ENCODE data around the gene TANC1. TPM values are rescaled to one million over a fixed set of nuclear protein-coding genes. Genes with fewer than 3 reads are reported as not detected.
A peak's percentile ranks its signal among the peaks of the same experiment; 100 is the strongest.

TANC1 gene
- total and polyA plus RNA-seq, 2 experiments from 2014 or later, result 22.1 to 34.8 TPM

DNA sequence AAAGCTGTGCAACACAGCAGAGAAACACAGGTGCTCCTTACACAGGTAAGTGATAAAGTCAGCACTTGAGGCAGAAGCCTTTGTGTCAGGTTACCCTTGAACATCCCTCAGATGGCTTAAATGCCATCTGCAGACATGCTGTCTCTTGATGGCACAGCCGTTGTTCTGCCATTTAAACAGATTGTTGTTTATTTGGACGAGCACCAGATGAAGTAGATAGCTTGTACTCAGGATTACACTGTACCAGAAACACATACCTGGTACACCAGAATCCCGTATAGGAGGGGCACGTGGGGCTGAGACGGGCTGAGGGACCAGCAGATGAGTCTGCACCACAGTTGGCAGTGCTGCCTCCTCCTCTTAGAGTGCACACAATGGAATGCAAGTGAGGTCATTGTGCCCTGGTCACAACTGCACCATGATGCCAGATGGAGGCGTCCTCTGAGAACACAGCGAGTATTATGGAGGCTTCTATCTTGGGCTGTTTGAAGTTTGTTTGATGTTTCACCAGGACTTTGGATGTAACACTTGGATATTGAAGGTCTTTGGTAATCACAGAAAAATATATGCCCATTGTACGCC, 143.0 kb downstream of the TANC1 start:
- no peaks in the 10 kb centered on the region for H3K27me3 ChIP-seq
- TF ChIP-seq, protein P1, sequence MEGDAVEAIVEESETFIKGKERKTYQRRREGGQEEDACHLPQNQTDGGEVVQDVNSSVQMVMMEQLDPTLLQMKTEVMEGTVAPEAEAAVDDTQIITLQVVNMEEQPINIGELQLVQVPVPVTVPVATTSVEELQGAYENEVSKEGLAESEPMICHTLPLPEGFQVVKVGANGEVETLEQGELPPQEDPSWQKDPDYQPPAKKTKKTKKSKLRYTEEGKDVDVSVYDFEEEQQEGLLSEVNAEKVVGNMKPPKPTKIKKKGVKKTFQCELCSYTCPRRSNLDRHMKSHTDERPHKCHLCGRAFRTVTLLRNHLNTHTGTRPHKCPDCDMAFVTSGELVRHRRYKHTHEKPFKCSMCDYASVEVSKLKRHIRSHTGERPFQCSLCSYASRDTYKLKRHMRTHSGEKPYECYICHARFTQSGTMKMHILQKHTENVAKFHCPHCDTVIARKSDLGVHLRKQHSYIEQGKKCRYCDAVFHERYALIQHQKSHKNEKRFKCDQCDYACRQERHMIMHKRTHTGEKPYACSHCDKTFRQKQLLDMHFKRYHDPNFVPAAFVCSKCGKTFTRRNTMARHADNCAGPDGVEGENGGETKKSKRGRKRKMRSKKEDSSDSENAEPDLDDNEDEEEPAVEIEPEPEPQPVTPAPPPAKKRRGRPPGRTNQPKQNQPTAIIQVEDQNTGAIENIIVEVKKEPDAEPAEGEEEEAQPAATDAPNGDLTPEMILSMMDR (IDR thresholded peaks at IDR 0.05; ENCODE audit: low read depth, low read length), result no peak
- no peak overlapping the region for H3K4me3 ChIP-seq
- no peaks in the 10 kb centered on the region for H3K9me3 ChIP-seq (ENCODE audit: low read depth)
- no peak for DNase-seq (ENCODE audit: low read depth in 1 of 2, low spot score in 1 of 2)
- H3K36me3 ChIP-seq, result no peaks in the 10 kb centered on the region
- no peak overlapping the region for H3K27ac ChIP-seq
- H3K4me1 ChIP-seq (ENCODE audit: low read depth), result peaks cover 26% of the 10 kb centered on the region

DNA sequence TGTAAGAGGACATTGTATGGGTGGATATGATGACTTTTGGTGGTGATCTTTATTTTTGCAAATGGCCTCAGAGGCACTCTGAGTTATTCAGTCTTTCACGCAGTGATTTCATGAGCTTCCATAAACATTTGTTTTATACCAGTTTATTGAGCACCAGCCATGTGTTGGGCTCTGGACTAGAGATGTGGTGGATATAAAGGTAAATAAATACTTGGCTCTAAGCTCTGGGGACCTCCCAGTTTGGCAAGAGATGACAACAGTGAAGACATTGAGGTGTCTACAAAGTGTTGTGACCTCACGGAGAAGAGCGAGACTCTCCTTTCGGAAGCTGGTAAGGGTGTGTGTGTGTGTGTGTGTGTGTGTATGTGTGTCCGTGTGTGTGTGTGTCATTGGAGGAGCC, 146.4 kb downstream of the TANC1 start:
- DNase-seq (ENCODE audit: low read depth in 1 of 2, low spot score in 1 of 2), result no peak
- no peaks in the 10 kb centered on the region for H3K27me3 ChIP-seq

DNA sequence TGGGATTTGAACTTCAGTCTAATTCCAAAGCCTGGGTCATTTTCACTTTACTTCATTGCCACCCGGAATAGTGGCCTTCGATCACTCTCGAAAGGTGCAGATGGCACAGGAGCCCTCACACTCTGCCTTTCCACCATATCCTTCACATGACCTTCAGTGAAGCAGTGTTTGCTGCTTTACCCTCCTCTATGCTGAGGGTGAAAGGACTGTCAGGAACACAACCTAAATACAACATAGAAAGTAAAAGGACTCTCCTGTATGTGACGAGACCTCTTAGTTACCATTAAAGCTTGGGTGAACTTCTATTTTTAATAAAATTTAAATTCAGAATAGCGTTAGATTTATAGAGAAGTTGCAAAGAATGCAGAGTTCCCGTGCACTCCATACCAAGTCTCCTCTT, 148.5 kb downstream of the TANC1 start:
- H3K4me3 ChIP-seq, result no peak overlapping the region
- H3K27ac ChIP-seq, result no peak overlapping the region
- peaks cover 15% of the 10 kb centered on the region for H3K4me1 ChIP-seq (ENCODE audit: low read depth)
- H3K36me3 ChIP-seq, result no peaks in the 10 kb centered on the region
- no peaks in the 10 kb centered on the region for H3K9me3 ChIP-seq (ENCODE audit: low read depth)
- no peaks in the 10 kb centered on the region for H3K27me3 ChIP-seq
- TF ChIP-seq, protein P1 (IDR thresholded peaks at IDR 0.05; ENCODE audit: low read depth, low read length), result no peak
- DNase-seq (ENCODE audit: low read depth in 1 of 2, low spot score in 1 of 2), result no peak

More for the DNA sequence above, 146.4 kb downstream of the TANC1 start:
- TF ChIP-seq, protein P1 (IDR thresholded peaks at IDR 0.05; ENCODE audit: low read depth, low read length), result no peak
- H3K4me1 ChIP-seq (ENCODE audit: low read depth), result peaks cover 11% of the 10 kb centered on the region
- no peak overlapping the region for H3K4me3 ChIP-seq
- H3K27ac ChIP-seq, result no peak overlapping the region
- no peaks in the 10 kb centered on the region for H3K9me3 ChIP-seq (ENCODE audit: low read depth)
- no peaks in the 10 kb centered on the region for H3K36me3 ChIP-seq

DNA sequence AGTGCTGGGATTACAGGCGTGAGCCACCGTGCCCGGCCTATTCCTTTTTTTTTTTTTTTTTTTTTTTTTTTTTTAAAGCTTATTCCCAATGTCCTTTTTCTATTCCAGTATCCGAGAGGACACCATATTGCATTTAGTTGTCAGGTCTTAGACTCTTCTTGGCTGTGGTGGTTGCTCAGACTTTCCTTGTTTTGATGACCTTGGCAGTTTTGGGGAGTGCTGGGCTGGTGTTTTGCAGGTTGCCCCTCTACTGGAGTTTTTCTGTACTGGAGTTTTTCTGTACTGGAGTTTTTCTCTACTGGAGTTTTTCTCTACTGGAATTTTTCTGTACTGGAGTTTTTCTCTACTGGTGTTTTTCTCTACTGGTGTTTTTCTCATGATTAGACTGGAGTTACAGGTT, 149.2 kb downstream of the TANC1 start:
- no peaks in the 10 kb centered on the region for H3K27me3 ChIP-seq
- H3K4me3 ChIP-seq, result no peak overlapping the region
- TF ChIP-seq, protein P1 (IDR thresholded peaks at IDR 0.05; ENCODE audit: low read depth, low read length), result no peak

DNA sequence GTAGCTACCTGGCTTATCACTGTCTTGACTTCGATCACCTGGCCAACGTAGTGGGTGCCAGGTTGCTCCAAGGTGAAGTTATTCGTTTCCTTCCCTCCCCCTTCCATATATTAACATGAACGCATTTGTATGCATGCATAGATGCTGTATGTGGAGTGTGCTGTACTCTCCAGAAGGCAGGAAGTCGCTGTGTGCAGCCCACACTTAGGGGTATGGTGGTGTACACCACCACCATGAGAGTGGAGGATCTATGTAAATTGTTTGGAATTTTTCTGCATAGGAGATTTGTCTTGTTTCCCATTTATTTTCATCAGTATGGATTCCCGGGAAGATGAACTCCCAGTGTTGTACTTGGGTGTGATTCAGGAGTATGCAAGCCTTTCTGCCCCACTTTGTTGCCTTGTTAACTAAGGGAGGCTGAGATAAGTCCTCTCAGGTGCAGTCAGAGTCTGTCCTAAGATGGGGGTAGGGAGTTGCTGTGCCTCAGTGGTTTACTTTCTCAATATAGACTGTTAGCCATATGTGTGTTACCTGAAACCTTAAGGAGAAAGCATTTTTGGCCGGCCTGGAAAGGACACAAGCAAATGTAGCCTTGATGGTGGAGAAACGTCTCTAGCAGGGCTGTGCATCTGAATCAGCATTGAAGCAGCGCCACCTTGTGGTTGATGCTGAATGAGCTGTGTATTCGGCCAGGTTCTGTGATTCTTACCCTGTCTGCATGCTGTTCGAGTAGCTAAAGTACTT, 149.8 kb downstream of the TANC1 start:
- H3K9me3 ChIP-seq (ENCODE audit: low read depth), result no peaks in the 10 kb centered on the region
- peak; percentile 92 to 93 for DNase-seq (ENCODE audit: low read depth in 1 of 2, low spot score in 1 of 2)
- H3K4me1 ChIP-seq (ENCODE audit: low read depth), result peaks cover 22% of the 10 kb centered on the region
- H3K36me3 ChIP-seq, result no peaks in the 10 kb centered on the region
- no peak overlapping the region for H3K4me3 ChIP-seq
- peak overlapping the region; percentile 83 for H3K27ac ChIP-seq
- TF ChIP-seq, protein P1 (IDR thresholded peaks at IDR 0.05; ENCODE audit: low read depth, low read length), result peak; percentile 90
- no peaks in the 10 kb centered on the region for H3K27me3 ChIP-seq

More for the DNA sequence above, 149.2 kb downstream of the TANC1 start:
- no peak for DNase-seq (ENCODE audit: low read depth in 1 of 2, low spot score in 1 of 2)
- Histone ChIP-seq H3K36me3 (no peaks in the 10 kb centered on the region), H3K27ac (no peak overlapping the region), H3K9me3 (ENCODE audit: low read depth) (no peaks in the 10 kb centered on the region), H3K4me1 (ENCODE audit: low read depth) (peaks cover 16% of the 10 kb centered on the region)
